GM12891 (cell line): ENCODE results near the gene TRAPPC10.

ENCODE experiments used
- PAX5 ChIP-seq: IDR thresholded peaks from 2 replicates; pipeline ENCODE4 v1.6.1; 2011; ENCODE audit warnings: low read length, moderate library complexity, mild to moderate bottlenecking; ENCODE audit not compliant: insufficient read depth, severe bottlenecking
- POLR2A ChIP-seq: IDR thresholded peaks from 2 replicates; pipeline ENCODE4 v1.6.1; 2011; ENCODE audit warnings: low read depth, low read length, control low read depth
- POLR2AphosphoS5 ChIP-seq: IDR thresholded peaks from 2 replicates; pipeline ENCODE4 v1.6.1; 2011; ENCODE audit warnings: low read depth, low read length, control low read depth
- POU2F2 ChIP-seq: IDR thresholded peaks from 2 replicates; pipeline ENCODE4 v1.6.1; 2011; ENCODE audit warnings: low read depth, mild to moderate bottlenecking, control low read depth, low read length, moderate library complexity
- SPI1 ChIP-seq: IDR thresholded peaks from 2 replicates; pipeline ENCODE4 v1.6.1; 2011; ENCODE audit warnings: low read depth, low read length, control low read depth
- TAF1 ChIP-seq: IDR thresholded peaks from 2 replicates; pipeline ENCODE4 v1.6.1; 2011; ENCODE audit warnings: low read depth, low read length, control low read depth

GRCh38 chr21:44093761-44094160, 81.7 kb downstream of the TRAPPC10 start:
- no peak for TF ChIP-seq TAF1
- TF ChIP-seq POLR2AphosphoS5: no peak
- TF ChIP-seq POLR2A: no peak
- no peak for TF ChIP-seq PAX5
- no peak for TF ChIP-seq SPI1
- TF ChIP-seq POU2F2: no peak
